Retinal pigment epithelial cell (primary cell): ENCODE results near the gene SLC4A5.
A peak's percentile ranks its signal among the peaks of the same experiment; 100 is the strongest.

Source experiments
- DNase-seq: peaks from one replicate; pipeline ENCODE4 v3.0.0-alpha.2; 2010; ENCODE audit warnings: low read depth
- H3K4me3 ChIP-seq: 2 replicates; pipeline ENCODE4 v1.5.1; 2011; ENCODE audit warnings: mild to moderate bottlenecking, low read length, control low read depth, moderate library complexity
- CTCF ChIP-seq: conservative IDR thresholded peaks from 2 replicates; pipeline ENCODE4 v1.5.1; 2011; ENCODE audit warnings: low read depth, low read length, control low read depth, inconsistent platforms

SLC4A5 gene

GRCh38 chr2:74183878-74184277, 159.3 kb downstream of the SLC4A5 start:
- H3K4me3 ChIP-seq = no peak overlapping the region
- no peak for DNase-seq
- no peak for TF ChIP-seq CTCF

DNA sequence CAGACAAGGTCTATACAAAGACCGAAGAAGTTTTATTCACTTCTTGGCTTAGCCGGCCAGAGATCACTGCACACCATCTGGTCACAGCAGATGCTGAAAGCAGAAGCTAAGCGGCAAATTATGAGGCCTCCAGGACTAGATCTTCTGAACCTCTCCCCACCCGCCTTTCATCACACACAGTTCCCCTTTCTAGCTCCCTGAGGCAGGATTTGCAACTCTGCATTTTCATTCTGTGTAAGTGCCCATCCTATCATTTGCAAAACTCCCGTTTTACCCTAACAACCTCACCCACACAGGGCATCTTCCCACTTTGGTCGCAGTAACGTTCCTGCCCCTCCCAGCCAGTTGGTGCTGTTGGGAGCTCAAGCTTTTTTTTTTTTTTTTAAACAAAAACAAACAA, 161.5 kb downstream of the SLC4A5 start:
- H3K4me3 ChIP-seq = no peak overlapping the region
- no peak for TF ChIP-seq CTCF
- DNase-seq = no peak

DNA sequence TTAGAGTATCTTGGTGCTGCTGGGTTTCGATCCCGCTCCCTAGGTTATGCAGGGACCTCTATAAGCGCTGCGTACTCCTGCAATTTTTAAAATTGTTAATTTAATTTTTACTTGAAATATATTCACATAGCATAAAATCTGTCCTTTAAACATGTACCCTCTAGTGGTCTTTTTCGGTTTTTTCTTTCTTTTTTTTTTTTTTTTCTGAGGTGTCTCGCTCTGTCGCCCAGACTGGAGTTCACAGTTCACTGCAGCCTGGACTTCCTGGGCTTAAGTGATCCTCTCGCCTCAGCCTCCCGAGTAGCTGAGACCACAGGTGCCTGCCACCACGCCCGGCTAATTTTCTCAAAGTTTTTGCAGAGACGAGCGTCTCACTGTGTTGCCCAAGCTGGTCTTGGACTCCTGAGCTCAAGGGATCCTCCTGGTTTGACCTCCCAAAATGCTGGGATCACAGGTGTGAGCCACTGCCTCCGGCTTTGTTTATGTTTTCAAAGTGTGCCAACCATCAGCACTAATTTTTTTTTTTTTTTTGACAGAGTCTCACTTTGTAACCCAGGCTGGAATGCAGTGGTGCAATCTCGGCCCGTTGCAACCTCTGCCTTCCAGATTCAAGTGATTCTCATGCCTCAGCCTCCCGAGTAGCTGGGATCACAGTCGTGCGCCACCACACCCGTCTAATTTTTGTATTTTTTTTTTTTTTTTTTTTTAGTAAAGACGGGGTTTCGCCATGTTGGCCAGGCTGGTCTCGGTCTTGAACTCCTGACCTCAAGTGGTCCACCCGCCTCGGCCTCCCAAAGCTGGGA, 164.0 kb downstream of the SLC4A5 start:
- TF ChIP-seq CTCF = peak; percentile 21
- no peak for DNase-seq

DNA sequence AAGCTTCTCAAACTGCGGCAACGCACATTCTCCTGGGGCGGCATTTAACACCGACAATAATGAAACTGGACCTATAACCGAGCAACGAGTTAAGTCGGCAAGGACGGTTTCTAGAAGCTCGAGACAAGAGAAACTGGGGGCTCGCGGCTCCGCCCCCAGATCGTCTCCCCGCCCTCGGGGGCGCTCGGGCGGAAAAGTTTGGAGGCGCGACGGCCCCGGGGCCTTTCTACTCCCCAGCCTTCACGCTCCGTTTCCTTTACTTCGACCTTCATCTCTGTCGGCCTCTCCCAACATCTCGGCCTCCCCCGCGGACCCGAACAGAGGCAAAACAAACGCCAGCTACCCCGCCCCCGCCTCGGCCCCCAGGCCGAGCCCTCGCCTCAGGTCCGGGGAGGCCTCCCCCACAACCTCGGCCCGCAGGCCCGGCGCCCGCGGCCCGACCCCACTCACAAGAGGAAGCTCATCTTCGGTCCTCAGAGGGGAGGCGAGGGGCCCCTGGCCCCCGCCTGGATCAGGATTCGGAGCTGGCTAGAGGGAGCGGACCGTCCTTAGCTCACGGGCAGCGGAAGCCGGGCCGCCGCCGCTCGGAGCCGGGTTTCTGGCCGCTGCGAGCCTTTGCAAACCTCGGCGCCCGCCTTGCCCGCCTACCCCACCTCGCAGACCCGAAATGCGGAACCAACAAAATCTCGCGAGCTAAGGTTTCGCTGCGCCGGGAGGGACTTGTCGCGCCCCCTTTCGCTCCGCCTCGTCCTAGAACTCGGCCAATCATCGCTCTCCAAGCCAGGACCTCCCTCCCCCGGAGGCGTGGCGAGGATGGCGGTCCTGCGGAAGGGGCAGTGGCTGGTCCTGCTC, 164.8 kb downstream of the SLC4A5 start, which contains the start of gene MOB1A:
MOB1A (minus strand) TSS at position 669 of the 852 bp plus-strand sequence; CDS start at position 464, 205 bp downstream.
- no peak for TF ChIP-seq CTCF
- peak; percentile 94 for DNase-seq
- H3K4me3 ChIP-seq = peak within 1 kb of the TSS; percentile 85

More for the DNA sequence above, 164.0 kb downstream of the SLC4A5 start:
- H3K4me3 ChIP-seq = peak overlapping the region; percentile 85

DNA sequence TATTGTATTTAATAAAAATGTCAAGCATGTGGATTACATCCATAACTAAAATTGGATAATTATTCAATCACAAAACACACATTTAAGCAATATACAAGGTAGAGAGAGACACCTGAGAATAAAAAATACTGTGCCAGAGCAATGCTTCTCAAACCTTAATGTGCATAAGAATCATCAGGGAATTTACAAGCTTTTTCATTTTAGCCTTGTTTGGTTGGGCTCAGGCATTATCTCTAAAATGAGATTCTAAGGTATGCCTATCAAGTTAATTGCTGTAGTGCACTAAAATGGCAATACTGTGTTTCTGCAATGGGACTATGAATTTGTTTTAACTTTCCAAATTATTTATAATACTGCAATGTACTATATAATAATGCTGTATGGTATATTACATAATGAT, 165.5 kb downstream of the SLC4A5 start:
- no peak for DNase-seq
- peak overlapping the region; percentile 85 for H3K4me3 ChIP-seq
- TF ChIP-seq CTCF = no peak

DNA sequence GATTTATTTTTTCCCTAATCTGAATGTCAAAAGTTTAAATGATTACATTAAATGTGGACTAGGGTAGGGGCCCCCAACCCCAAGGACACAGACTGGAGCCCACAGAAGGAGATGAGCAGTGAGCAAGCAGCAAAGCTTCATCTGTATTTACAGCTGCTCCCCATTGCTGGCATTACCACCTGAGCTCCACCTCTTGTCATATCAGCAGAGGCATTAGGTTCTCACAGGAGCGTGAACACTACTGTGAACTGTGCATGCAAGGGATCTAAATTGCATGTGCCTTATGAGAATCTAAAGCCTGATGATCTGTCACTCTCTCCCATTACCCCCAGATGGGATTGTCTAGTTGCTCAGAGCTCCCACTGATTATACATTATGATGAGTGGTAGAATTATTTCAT, 168.3 kb downstream of the SLC4A5 start:
- no peak for TF ChIP-seq CTCF
- H3K4me3 ChIP-seq = no peak overlapping the region
- no peak for DNase-seq

- no peak overlapping the region for H3K4me3 ChIP-seq
These were observed 174.5 kb downstream of the SLC4A5 start for GRCh38 chr2:74168739-74169138.

More at GRCh38 chr2:74168739-74169138, 174.5 kb downstream of the SLC4A5 start:
- TF ChIP-seq CTCF = no peak
- no peak for DNase-seq
